GM08714 (cell line): Measurements from ENCODE around the gene LEPR.

ENCODE experiments used
- H3K4me3 ChIP-seq: fragments of 200-500 bp; sonication (Bioruptor generic); 2 replicates; pipeline ENCODE4 v1.5.1; 2014; ENCODE audit warnings: mild to moderate bottlenecking, low read length, inconsistent platforms
- ZNF274 ChIP-seq: IDR thresholded peaks from 2 replicates; pipeline ENCODE4 v1.6.1; 2012; ENCODE audit warnings: mild to moderate bottlenecking, low read depth, low read length

LEPR gene

GRCh38 chr1:65398083-65398482 lies 22.4 kb upstream of the LEPR start:
- H3K4me3 ChIP-seq: no peak overlapping the region
- TF ChIP-seq ZNF274: no peak

- no peak for TF ChIP-seq ZNF274
- no peak overlapping the region for H3K4me3 ChIP-seq
Observed at GRCh38 chr1:65399003-65399402, 21.5 kb upstream of the LEPR start.

GRCh38 chr1:65401612-65402011 lies 18.9 kb upstream of the LEPR start:
- TF ChIP-seq ZNF274: no peak
- no peak overlapping the region for H3K4me3 ChIP-seq

- no peak for TF ChIP-seq ZNF274
- H3K4me3 ChIP-seq: no peak overlapping the region
Observed at GRCh38 chr1:65404941-65405340, 15.5 kb upstream of the LEPR start.

GRCh38 chr1:65407877-65408276 lies 12.6 kb upstream of the LEPR start:
- no peak overlapping the region for H3K4me3 ChIP-seq
- TF ChIP-seq ZNF274: no peak

- no peak for TF ChIP-seq ZNF274
Observed at GRCh38 chr1:65409314-65409713, 11.2 kb upstream of the LEPR start.

GRCh38 chr1:65409816-65410326 lies 10.6 kb upstream of the LEPR start:
- TF ChIP-seq ZNF274: no peak

More at GRCh38 chr1:65409314-65409713, 11.2 kb upstream of the LEPR start:
- H3K4me3 ChIP-seq: no peak overlapping the region

GRCh38 chr1:65412256-65412983 lies 8.0 kb upstream of the LEPR start:
- no peak for TF ChIP-seq ZNF274
- no peak overlapping the region for H3K4me3 ChIP-seq

More at GRCh38 chr1:65409816-65410326, 10.6 kb upstream of the LEPR start:
- no peak overlapping the region for H3K4me3 ChIP-seq

GRCh38 chr1:65412984-65413375 lies 7.5 kb upstream of the LEPR start:
- H3K4me3 ChIP-seq: no peak overlapping the region
- no peak for TF ChIP-seq ZNF274

- H3K4me3 ChIP-seq: no peak overlapping the region
- no peak for TF ChIP-seq ZNF274
Observed at GRCh38 chr1:65414538-65414937, 5.9 kb upstream of the LEPR start.

- no peak overlapping the region for H3K4me3 ChIP-seq
- no peak for TF ChIP-seq ZNF274
Observed at GRCh38 chr1:65416767-65417166, 3.7 kb upstream of the LEPR start.

- TF ChIP-seq ZNF274: no peak
- H3K4me3 ChIP-seq: no peak overlapping the region
Observed at GRCh38 chr1:65417729-65418128, 2.7 kb upstream of the LEPR start.

GRCh38 chr1:65418522-65419185 lies 1.8 kb upstream of the LEPR start:
- TF ChIP-seq ZNF274: no peak
- no peak overlapping the region; the same call in 1 of the 2 replicates for H3K4me3 ChIP-seq

- no peak for TF ChIP-seq ZNF274
Observed at GRCh38 chr1:65419681-65420589, 533 bp upstream of the LEPR start.

More at GRCh38 chr1:65419681-65420589, 533 bp upstream of the LEPR start:
- peak overlapping the region; percentile 69 for H3K4me3 ChIP-seq
